Liver (tissue), 3 donors: ENCODE results near the gene DAPP1.

ENCODE experiments used
- NR2F2 ChIP-seq: IDR thresholded peaks from 2 replicates; pipeline ENCODE4 v1.6.1; 2016; ENCODE audit warnings: antibody characterized with exemption
- TAF1 ChIP-seq: conservative IDR thresholded peaks from 2 replicates; pipeline ENCODE4 v1.6.1; 2016; ENCODE audit warnings: antibody characterized with exemption, mild to moderate bottlenecking
- TF ChIP-seq, protein P1 (sequence below): fragments of 150-350 bp; IDR thresholded peaks from 2 replicates; pipeline ENCODE4 v1.5.1; 2017; ENCODE audit warnings: improper control_type of control experiment, low read depth, low read length; ENCODE audit not compliant: missing input control
- TF ChIP-seq, protein P2 (sequence below): IDR thresholded peaks from 2 replicates; pipeline ENCODE4 v1.6.1; 2016; ENCODE audit warnings: antibody characterized with exemption
- donor health status: healthy.
- donor health status: healthy.

DNA sequence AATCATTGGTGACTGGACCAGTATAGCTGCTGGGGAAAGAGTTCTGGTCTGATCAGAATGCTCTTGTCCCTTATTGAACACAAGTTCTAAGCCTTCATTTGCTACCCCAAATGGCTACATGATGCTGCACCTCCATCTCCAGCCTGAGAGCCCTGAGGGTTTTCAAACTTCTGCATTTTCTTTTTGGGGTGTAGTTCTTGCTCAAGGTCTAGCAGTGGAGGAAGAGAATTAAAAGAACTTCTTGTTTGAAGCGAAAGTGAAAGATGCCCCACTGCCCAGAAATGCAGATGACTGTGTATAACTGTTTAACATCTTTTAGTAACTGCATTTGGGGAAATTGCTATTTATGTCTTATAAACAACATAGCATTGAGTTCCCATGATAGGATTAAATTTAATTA, 39.1 kb downstream of the DAPP1 start:
- no peak for TF ChIP-seq NR2F2
- no peak for TF ChIP-seq TAF1
- TF ChIP-seq, protein P1, sequence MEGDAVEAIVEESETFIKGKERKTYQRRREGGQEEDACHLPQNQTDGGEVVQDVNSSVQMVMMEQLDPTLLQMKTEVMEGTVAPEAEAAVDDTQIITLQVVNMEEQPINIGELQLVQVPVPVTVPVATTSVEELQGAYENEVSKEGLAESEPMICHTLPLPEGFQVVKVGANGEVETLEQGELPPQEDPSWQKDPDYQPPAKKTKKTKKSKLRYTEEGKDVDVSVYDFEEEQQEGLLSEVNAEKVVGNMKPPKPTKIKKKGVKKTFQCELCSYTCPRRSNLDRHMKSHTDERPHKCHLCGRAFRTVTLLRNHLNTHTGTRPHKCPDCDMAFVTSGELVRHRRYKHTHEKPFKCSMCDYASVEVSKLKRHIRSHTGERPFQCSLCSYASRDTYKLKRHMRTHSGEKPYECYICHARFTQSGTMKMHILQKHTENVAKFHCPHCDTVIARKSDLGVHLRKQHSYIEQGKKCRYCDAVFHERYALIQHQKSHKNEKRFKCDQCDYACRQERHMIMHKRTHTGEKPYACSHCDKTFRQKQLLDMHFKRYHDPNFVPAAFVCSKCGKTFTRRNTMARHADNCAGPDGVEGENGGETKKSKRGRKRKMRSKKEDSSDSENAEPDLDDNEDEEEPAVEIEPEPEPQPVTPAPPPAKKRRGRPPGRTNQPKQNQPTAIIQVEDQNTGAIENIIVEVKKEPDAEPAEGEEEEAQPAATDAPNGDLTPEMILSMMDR: no peak
- TF ChIP-seq, protein P2, sequence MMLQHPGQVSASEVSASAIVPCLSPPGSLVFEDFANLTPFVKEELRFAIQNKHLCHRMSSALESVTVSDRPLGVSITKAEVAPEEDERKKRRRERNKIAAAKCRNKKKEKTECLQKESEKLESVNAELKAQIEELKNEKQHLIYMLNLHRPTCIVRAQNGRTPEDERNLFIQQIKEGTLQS: no peak
